H1 (cell line): Measurements from ENCODE around the gene TDRD3. TPM values are rescaled to one million over a fixed set of nuclear protein-coding genes. Genes with fewer than 3 reads are reported as not detected.
A peak's percentile ranks its signal among the peaks of the same experiment; 100 is the strongest.

Experiments
- CTCF ChIA-PET: fragments of 300-600 bp; sonication (Branson Sonifier 250); formaldehyde crosslinking; loops from one replicate; lab custom pipeline; 2021; ENCODE audit not compliant: partially characterized antibody; lab: Charles Lee
- POLR2A ChIA-PET: fragments of 300-600 bp; sonication (Branson Sonifier 250); formaldehyde crosslinking; loops from one replicate; lab custom pipeline; 2021; ENCODE audit warnings: inconsistent platforms; ENCODE audit not compliant: partially characterized antibody; lab: Charles Lee
- DNase-seq, 2 experiments: peaks; one replicate each; pipeline versions ENCODE4 v3.0.0 to v3.0.0-alpha.2; 2010 to 2022; ENCODE audit warnings: low spot score in 2 of 2, low read depth in 1 of 2, mixed read lengths in 1 of 2
- FAIRE-seq: peaks from 2 replicates; lab custom pipeline; 2011; peaks lifted over from hg19 to GRCh38; lab: Jason Lieb, UNC
- H2AFZ ChIP-seq: 2 replicates; pipeline ENCODE4 v1.8.1; 2012; ENCODE audit warnings: low read length, inconsistent platforms
- H2AK5ac ChIP-seq: 2 replicates; pipeline ENCODE4 v1.6.1; 2013; ENCODE audit warnings: low read depth, low read length
- H2BK120ac ChIP-seq: replicated peaks from 2 replicates; pipeline ENCODE3; 2013; ENCODE audit warnings: low read depth, low read length, inconsistent platforms
- H2BK12ac ChIP-seq: 2 replicates; pipeline ENCODE4 v1.6.1; 2013; ENCODE audit warnings: low read depth, low read length
- H2BK15ac ChIP-seq: 2 replicates; pipeline ENCODE4 v1.6.1; 2013; ENCODE audit warnings: low read length
- H2BK20ac ChIP-seq: 2 replicates; pipeline ENCODE4 v1.6.1; 2013; ENCODE audit warnings: low read length
- H2BK5ac ChIP-seq: 2 replicates; pipeline ENCODE4 v1.6.1; 2013; ENCODE audit warnings: low read depth, low read length
- H3K14ac ChIP-seq: 2 replicates; pipeline ENCODE4 v1.6.1; 2013; ENCODE audit warnings: inconsistent platforms; ENCODE audit not compliant: insufficient read length
- H3K18ac ChIP-seq: 2 replicates; pipeline ENCODE4 v1.6.1; 2013; ENCODE audit warnings: low read length; ENCODE audit errors: extremely low read depth
- H3K23ac ChIP-seq: 2 replicates; pipeline ENCODE4 v1.6.1; 2013; ENCODE audit warnings: inconsistent platforms; ENCODE audit not compliant: insufficient read length
- H3K23me2 ChIP-seq: 2 replicates; pipeline ENCODE4 v1.6.1; 2013; ENCODE audit warnings: low read depth, low read length
- H3K27ac ChIP-seq: 2 replicates; pipeline ENCODE4 v1.6.1; 2011; ENCODE audit warnings: low read depth, low read length, inconsistent platforms
- H3K27me3 ChIP-seq, 4 experiments: replicated peaks in 1 of 4; 1 replicate in 1 of 4; 2 replicates in 3 of 4; pipeline versions ENCODE4 v1.6.1 to v1.8.1; 2011 to 2013; ENCODE audit warnings: low read length in 3 of 4, mild to moderate bottlenecking in 3 of 4, inconsistent platforms in 2 of 4, mixed read lengths in 2 of 4, moderate library complexity in 1 of 4; ENCODE audit not compliant: control insufficient read depth in 3 of 4, insufficient read depth in 3 of 4; ENCODE audit errors: extremely low read depth in 1 of 4
- H3K36me3 ChIP-seq, 4 experiments: 2 replicates each; pipeline versions ENCODE4 v1.6.1 to v1.8.1; 2011 to 2013; ENCODE audit warnings: mild to moderate bottlenecking in 4 of 4, low read length in 3 of 4, moderate library complexity in 2 of 4, control low read depth in 1 of 4, inconsistent platforms in 1 of 4; ENCODE audit not compliant: insufficient read depth in 4 of 4, control insufficient read depth in 2 of 4
- H3K4ac ChIP-seq: replicated peaks from 2 replicates; pipeline ENCODE3; 2013; ENCODE audit warnings: low read length, low read depth, mixed read lengths, inconsistent platforms; ENCODE audit not compliant: insufficient read length
- H3K4me1 ChIP-seq, 4 experiments: replicated peaks in 1 of 4; 1 replicate in 1 of 4; 2 replicates in 3 of 4; pipeline versions ENCODE4 v1.6.1 to v1.8.1; 2011 to 2013; ENCODE audit warnings: low read length in 3 of 4, inconsistent platforms in 2 of 4, mixed read lengths in 1 of 4; ENCODE audit not compliant: insufficient read depth in 4 of 4, control insufficient read depth in 3 of 4
- H3K4me2 ChIP-seq, 2 experiments: 2 replicates each; pipeline versions ENCODE4 v1.6.1 to v1.8.1; 2011 to 2013; ENCODE audit warnings: low read depth in 2 of 2, low read length in 2 of 2, control low read depth in 1 of 2, inconsistent platforms in 1 of 2, mild to moderate bottlenecking in 1 of 2; ENCODE audit not compliant: insufficient read depth in 1 of 2
- H3K4me3 ChIP-seq, 4 experiments: fragments of 200-600, 300-600 bp in 1 of 4; sonication (generic), shearing (Covaris generic), sonication (Bioruptor Twin) in 1 of 4; 2 replicates each; pipeline versions ENCODE4 v1.5.1 to v1.8.1; 2011 to 2016; ENCODE audit warnings: low read length in 4 of 4, low read depth in 3 of 4, control low read depth in 2 of 4, inconsistent platforms in 2 of 4, mild to moderate bottlenecking in 2 of 4, mixed read lengths in 1 of 4, moderate library complexity in 1 of 4; ENCODE audit not compliant: insufficient read depth in 2 of 4; ENCODE audit errors: extremely low read depth in 1 of 4
- H3K56ac ChIP-seq: replicated peaks from 2 replicates; pipeline ENCODE3; 2013; ENCODE audit warnings: low read depth, mild to moderate bottlenecking, mixed read lengths, low read length, inconsistent platforms; ENCODE audit not compliant: insufficient read length
- H3K79me1 ChIP-seq: 2 replicates; pipeline ENCODE4 v1.6.1; 2013; ENCODE audit warnings: low read depth, low read length, control low read depth
- H3K79me2 ChIP-seq, 2 experiments: 2 replicates each; pipeline versions ENCODE4 v1.6.1 to v1.8.1; 2012 to 2013; ENCODE audit warnings: low read length in 2 of 2, mild to moderate bottlenecking in 2 of 2, inconsistent platforms in 1 of 2; ENCODE audit not compliant: insufficient read depth in 2 of 2, control insufficient read depth in 1 of 2
- H3K9ac ChIP-seq, 4 experiments: replicated peaks in 1 of 4; 1 replicate in 1 of 4; 2 replicates in 3 of 4; pipeline versions ENCODE4 v1.6.1 to v1.8.1; 2011 to 2013; ENCODE audit warnings: low read depth in 3 of 4, low read length in 3 of 4, control low read depth in 2 of 4, mild to moderate bottlenecking in 2 of 4, moderate library complexity in 2 of 4, inconsistent platforms in 1 of 4; ENCODE audit errors: extremely low read depth in 1 of 4
- H3K9me3 ChIP-seq, 2 experiments: 2 replicates each; pipeline versions ENCODE4 v1.6.1 to v1.8.1; 2012 to 2013; ENCODE audit warnings: mild to moderate bottlenecking in 2 of 2, moderate library complexity in 2 of 2, control low read depth in 1 of 2, inconsistent platforms in 1 of 2, low read depth in 1 of 2, low read length in 1 of 2, mixed read lengths in 1 of 2; ENCODE audit not compliant: insufficient read depth in 2 of 2
- H4K20me1 ChIP-seq, 2 experiments: replicated peaks in 1 of 2; 2 replicates each; pipeline versions ENCODE3 to v1.8.1; 2011 to 2013; ENCODE audit warnings: inconsistent platforms in 2 of 2, low read length in 2 of 2, mild to moderate bottlenecking in 1 of 2; ENCODE audit not compliant: insufficient read depth in 2 of 2, control insufficient read depth in 1 of 2
- H4K5ac ChIP-seq: 2 replicates; pipeline ENCODE4 v1.6.1; 2013; ENCODE audit warnings: low read length, low read depth, mixed read lengths, inconsistent platforms; ENCODE audit not compliant: insufficient read length
- H4K8ac ChIP-seq: 2 replicates; pipeline ENCODE4 v1.8.0; 2013; ENCODE audit warnings: mild to moderate bottlenecking, moderate library complexity, low read length, inconsistent platforms; ENCODE audit not compliant: insufficient read depth; ENCODE audit errors: extremely low read depth
- H4K91ac ChIP-seq: replicated peaks from 2 replicates; pipeline ENCODE3; 2013; ENCODE audit warnings: low read length, mixed read lengths, inconsistent platforms; ENCODE audit not compliant: insufficient read length
- JUN ChIP-seq: IDR thresholded peaks from 2 replicates; pipeline ENCODE4 v1.6.1; 2011; ENCODE audit warnings: low read depth, mild to moderate bottlenecking, improper control_type of control experiment, low read length
- MAX ChIP-seq: IDR thresholded peaks from 2 replicates; pipeline ENCODE4 v1.6.1; 2012; ENCODE audit warnings: inconsistent platforms
- WGBS, 2 experiments: shearing (Covaris generic) in 1 of 2; methylation state at CpG; one replicate each; pipeline versions ENCODE4 v1.1.6 to v1.1.7; 2013 to 2015; ENCODE audit warnings: low lambda C conversion rate in 2 of 2, mixed read lengths in 2 of 2, inconsistent platforms in 1 of 2, low coverage in 1 of 2, missing lambda C conversion rate in 1 of 2; ENCODE audit not compliant: insufficient replicate concordance in 2 of 2, insufficient coverage in 1 of 2, insufficient read length in 1 of 2; ENCODE audit errors: extremely low coverage in 1 of 2, missing lambda C conversion rate in 1 of 2; 5-methylcytosine and 5-hydroxymethylcytosine counted together
- polyA plus RNA-seq, 7 experiments: library from polyadenylated mRNA; depleted of rRNA in 3 of 7; stranded (reverse) in 5 of 7; unstranded in 2 of 7; fragments of >200 nt in 5 of 7; fragments of 200-250 nt in 2 of 7; gene quantifications; 1 replicate in 5 of 7; 2 replicates in 1 of 7; 4 replicates in 1 of 7; pipeline versions ENCODE4 v1.2.1 to v1.2.3, GENCODE V29; 2011 to 2013; ENCODE audit warnings: missing spikeins in 2 of 7, mixed read lengths in 2 of 7
- total RNA-seq: library from RNA; stranded (reverse); fragmentation: NEBNext Ultra II Directional; extraction: Animal tissue kit (Norgen Biotek cat#: 25700); gene quantifications from 2 replicates; pipeline ENCODE4 v1.2.1, GENCODE V29; 2021
- TF ChIP-seq, protein P1 (sequence below): IDR thresholded peaks from 2 replicates; pipeline ENCODE4 v1.6.1; 2012; ENCODE audit warnings: inconsistent platforms

Gene TDRD3
- total and polyA plus RNA-seq, 2 of the 8 experiments (the other 6 are each of a cell fraction or from before 2014, with no cell fraction given), result 2.5 to 14.7 TPM

DNA sequence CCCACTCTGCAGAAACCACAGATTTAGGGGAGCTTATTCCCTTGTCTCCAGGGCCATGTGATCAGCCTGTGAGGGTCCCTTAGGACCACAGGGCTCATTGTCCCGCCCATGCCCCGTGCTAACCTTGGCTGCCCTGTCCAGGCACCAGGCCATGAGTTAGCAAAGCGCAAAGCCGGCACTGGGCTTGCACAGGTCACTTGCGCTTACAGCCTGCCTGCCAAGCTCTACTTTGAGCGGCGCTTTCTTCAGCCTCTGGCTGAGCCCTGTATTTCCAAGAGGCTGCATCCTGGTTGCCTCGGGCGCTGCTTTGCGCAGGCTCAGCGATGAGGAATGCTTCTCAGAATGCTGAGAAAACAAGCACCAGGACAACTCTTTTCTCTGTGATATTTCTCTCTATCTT is 188.0 kb downstream of the TDRD3 start:
- peak overlapping the region; percentile 95 for H4K5ac ChIP-seq
- POLR2A ChIA-PET, result interaction anchor here (0.6 to 2.8 kb wide), 5 partner anchors 10 to 102 kb away, joined by 3 to 16 read pairs (median 3); no protein-coding TSS in a partner anchor
- H3K56ac ChIP-seq, result peak overlapping the region; percentile 60
- peaks cover 7 to 8% of the 10 kb centered on the region in 2 experiments; a peak in 2 of 4 replicates for H3K9me3 ChIP-seq
- H3K79me2 ChIP-seq, result no peaks in the 10 kb centered on the region
- DNase-seq, result peak in 1 of 2 experiments; percentile 79
- no peaks in the 10 kb centered on the region for H3K36me3 ChIP-seq
- H2BK120ac ChIP-seq, result peak overlapping the region; percentile 97
- peaks cover 9 to 25% (median 17%) of the 10 kb centered on the region in 4 experiments for H3K4me1 ChIP-seq
- H2BK5ac ChIP-seq, result peak overlapping the region; percentile 99
- H3K14ac ChIP-seq, result no peak overlapping the region
- peak overlapping the region; percentile 76; the same call in 1 of the 2 replicates for H2AFZ ChIP-seq
- peak overlapping the region; percentile 96 for H3K18ac ChIP-seq
- peak overlapping the region; percentile 97 for H3K4ac ChIP-seq
- peak; percentile 88 for FAIRE-seq
- H3K4me2 ChIP-seq, result peak overlapping the region; percentile 45 to 48
- no peaks in the 10 kb centered on the region for H3K79me1 ChIP-seq
- peak overlapping the region in 1 of 4 experiments; percentile 30; a peak in 2 of 8 replicates for H3K4me3 ChIP-seq
- H2BK20ac ChIP-seq, result peak overlapping the region; percentile 91; the same call in 1 of the 2 replicates
- H2AK5ac ChIP-seq, result no peak overlapping the region
- H2BK15ac ChIP-seq, result no peak overlapping the region
- H3K23me2 ChIP-seq, result no peaks in the 10 kb centered on the region
- TF ChIP-seq, protein P1, sequence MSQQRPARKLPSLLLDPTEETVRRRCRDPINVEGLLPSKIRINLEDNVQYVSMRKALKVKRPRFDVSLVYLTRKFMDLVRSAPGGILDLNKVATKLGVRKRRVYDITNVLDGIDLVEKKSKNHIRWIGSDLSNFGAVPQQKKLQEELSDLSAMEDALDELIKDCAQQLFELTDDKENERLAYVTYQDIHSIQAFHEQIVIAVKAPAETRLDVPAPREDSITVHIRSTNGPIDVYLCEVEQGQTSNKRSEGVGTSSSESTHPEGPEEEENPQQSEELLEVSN, result peak; percentile 58; the same call in 1 of the 2 replicates
- TF ChIP-seq MAX, result 0 out of 2 replicates have a peak, but pooled peaks have one; percentile 55
- no peak for TF ChIP-seq JUN
- TF ChIP-seq, all 59 proteins: peak for 2
- Histone ChIP-seq H3K27me3 (no peaks in the 10 kb centered on the region), H2BK12ac (peak overlapping the region; percentile 98), H3K27ac (peak overlapping the region; percentile 64; the same call in 1 of the 2 replicates), H3K9ac (peak overlapping the region in 1 of 4 experiments; percentile 23; a peak in 2 of 7 replicates), H3K23ac (no peak overlapping the region), H4K20me1 (no peaks in the 10 kb centered on the region), H4K8ac (peak overlapping the region; percentile 96), H4K91ac (peak overlapping the region; percentile 99)
- 30% methylated on average over 11 of the region's 11 CpGs; no CpG with 5 or more reads in 1 of the 2 experiments for WGBS, 2 experiments
- CTCF ChIA-PET, result interaction anchor here (0.8 to 1.9 kb wide), 6 partner anchors 11 to 680 kb away, joined by 3 to 8 read pairs (median 3); no protein-coding TSS in a partner anchor
